HG02970 (cell line): ENCODE data around the gene EBF3.

Experiments used
- ATAC-seq: cut with Tn5 transposase; IDR thresholded peaks from one replicate; pipeline ENCODE4 v1.9.1; 2021; ENCODE audit warnings: mild to moderate bottlenecking, moderate library complexity, moderate number of reproducible peaks; ENCODE audit not compliant: unreplicated experiment, low FRiP score

The EBF3 gene

GRCh38 chr10:129971381-129972144, 7.5 kb upstream of the EBF3 start:
- no peak for ATAC-seq

GRCh38 chr10:129970465-129971364, 6.6 kb upstream of the EBF3 start:
- ATAC-seq: no peak

- no peak for ATAC-seq
Measured at GRCh38 chr10:129969911-129970464, 5.9 kb upstream of the EBF3 start.

GRCh38 chr10:129969184-129969910, 5.3 kb upstream of the EBF3 start:
- ATAC-seq: no peak

- no peak for ATAC-seq
Measured at GRCh38 chr10:129968853-129969183, 4.7 kb upstream of the EBF3 start.

GRCh38 chr10:129968020-129968852, 4.2 kb upstream of the EBF3 start:
- no peak for ATAC-seq

- ATAC-seq: no peak
Measured at GRCh38 chr10:129967579-129968019, 3.5 kb upstream of the EBF3 start.

- ATAC-seq: no peak
Measured at GRCh38 chr10:129966889-129967578, 3.0 kb upstream of the EBF3 start.

GRCh38 chr10:129966370-129966888, 2.4 kb upstream of the EBF3 start:
- no peak for ATAC-seq

- ATAC-seq: no peak
Measured at GRCh38 chr10:129965959-129966358, 1.9 kb upstream of the EBF3 start.

- no peak for ATAC-seq
Measured at GRCh38 chr10:129965425-129965808, 1.3 kb upstream of the EBF3 start.

GRCh38 chr10:129964611-129965424, 744 bp upstream of the EBF3 start:
- ATAC-seq: no peak

- no peak for ATAC-seq
Measured at GRCh38 chr10:129962872-129963640, 1.0 kb downstream of the EBF3 start.

- ATAC-seq: no peak
Measured at GRCh38 chr10:129962031-129962871, 1.8 kb downstream of the EBF3 start.

GRCh38 chr10:129961157-129961701, 2.8 kb downstream of the EBF3 start:
- ATAC-seq: no peak

GRCh38 chr10:129960481-129961156, 3.5 kb downstream of the EBF3 start:
- ATAC-seq: no peak
